ENCODE measurements around the gene ABHD13.
A peak's percentile ranks its signal among the peaks of the same experiment; 100 is the strongest.
"Not testable (repeated sequence)": the region's sequence is repeated elsewhere in the genome, so short reads cannot be mapped to it uniquely, and the experiment has no call there.

ABHD13 gene

GRCh38 chr13:108225440-108225839, 7.2 kb downstream of the ABHD13 start:
- DNase-seq: no peak

- no peak for DNase-seq
Observed at GRCh38 chr13:108226184-108226583, 8.0 kb downstream of the ABHD13 start.

DNA sequence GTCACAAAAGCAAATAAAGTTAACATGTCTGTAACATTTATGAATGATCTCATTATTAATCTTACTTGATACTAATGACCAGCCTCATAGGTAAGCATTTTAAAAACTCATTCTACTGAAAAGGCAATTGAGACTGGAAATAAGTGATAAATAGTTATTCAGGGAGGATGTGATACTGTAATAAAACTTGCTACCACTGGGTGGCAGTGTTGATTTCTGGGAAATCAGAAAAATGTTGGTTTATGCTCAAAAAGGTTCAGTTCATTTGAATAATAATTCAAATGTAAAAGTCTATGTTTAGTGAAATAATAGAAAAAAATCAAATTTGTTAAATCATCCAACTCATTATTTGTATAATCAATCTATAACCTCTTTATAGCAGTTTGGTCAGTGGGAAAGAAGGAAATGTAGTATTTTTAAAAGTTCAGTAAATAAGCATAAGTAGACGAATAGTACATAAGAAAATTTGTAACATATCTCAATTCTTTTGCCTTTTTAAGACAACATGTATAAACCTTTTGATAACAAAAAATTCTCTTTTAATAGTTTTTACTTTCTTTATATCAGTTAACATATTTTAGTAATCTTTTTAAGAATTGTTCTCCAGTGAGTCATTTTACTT, 9.6 kb downstream of the ABHD13 start:
- DNase-seq: no peak

DNA sequence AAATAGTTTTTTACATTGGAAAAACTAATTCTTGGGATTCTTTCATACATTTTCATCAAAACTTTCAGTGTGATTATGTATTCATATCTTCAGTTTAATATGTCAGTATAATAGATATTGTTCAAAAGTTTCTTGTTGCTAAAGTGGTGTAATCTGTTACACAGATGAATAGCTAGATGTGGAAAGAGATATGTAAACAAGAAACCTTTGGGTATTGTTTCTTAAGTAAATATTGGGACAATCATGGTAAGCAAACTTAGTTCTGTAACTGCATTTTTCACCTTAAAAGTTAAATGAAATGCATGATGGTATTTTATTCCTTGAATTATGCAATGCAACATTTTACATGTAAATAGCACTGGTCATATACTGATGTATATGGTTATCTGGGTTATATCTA, 12.2 kb downstream of the ABHD13 start:
- no peak for DNase-seq

DNA sequence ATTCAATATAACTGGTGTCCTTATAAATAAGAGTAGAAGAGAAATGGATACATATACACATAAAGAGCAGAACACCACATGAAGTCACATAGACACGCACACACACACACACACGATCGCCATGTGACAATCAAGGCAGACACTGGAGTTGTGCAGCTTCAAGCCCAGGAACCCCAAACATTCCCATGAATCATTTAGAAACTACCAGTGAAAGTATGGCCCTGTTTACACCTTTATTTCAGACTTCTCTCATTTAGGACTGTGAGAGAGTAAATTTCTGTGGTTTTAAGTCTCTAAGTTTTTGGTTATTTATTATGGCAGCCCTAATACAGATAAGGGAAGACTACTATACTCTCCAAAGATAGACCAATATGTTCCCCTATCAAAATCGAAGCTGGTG, 31.0 kb downstream of the ABHD13 start:
- DNase-seq: no peak

DNA sequence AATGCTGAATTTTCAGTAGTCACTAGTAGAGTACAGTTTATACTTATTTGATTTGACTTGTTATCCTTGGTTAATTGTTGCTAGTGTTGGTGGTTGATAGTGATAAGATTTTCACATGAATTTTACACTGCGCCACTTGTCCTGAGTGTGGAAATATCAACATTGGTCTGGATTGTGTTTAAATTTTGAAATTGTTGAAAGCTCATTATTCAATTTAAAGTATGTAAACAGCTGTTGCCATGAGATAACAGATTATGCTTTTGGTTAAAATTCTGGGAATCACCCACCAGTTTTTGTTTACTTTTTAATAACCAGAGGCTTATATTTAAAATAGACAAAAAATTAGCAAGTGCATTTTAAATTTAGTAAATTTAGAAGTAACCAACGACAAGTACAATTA, 39.1 kb downstream of the ABHD13 start:
- no peak for DNase-seq

DNA sequence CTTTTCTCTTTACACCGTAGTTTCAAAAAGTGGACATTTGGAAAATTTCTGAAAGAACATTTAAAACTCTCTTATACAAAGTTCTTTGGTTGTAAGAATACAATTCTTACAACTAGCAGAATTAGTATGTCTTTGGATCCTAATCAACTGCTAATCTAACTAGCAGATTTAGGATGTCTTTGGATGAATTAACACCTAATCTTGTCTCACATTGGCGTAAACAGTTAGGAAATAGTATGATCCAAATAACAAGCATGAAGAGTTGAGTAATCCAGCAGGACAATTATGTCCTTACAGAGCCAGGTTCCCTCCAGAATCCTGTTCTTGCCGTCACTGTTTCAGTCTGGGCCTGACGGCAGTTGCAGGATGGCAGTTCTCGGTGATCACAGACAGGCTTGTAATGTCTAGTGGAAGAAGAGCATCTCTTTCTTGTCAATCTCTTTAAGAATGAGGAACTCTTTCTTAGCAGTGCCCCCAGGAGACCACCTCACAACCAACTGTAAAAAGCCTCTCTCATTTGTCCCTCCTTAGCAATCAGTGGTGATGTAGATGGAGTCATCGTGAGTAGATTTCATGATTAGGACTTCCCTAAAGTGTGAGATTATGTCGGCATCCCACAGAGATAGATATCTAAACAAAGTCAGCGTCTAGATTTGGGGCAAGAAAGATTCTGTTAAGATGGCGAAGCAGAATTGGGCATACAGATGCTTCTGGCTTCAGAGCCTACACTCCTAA, 45.6 kb downstream of the ABHD13 start:
- no peak for DNase-seq

- DNase-seq: no peak
Observed at GRCh38 chr13:108266321-108266990, 48.3 kb downstream of the ABHD13 start.

GRCh38 chr13:108267347-108267746, 49.2 kb downstream of the ABHD13 start:
- DNase-seq: no peak

DNA sequence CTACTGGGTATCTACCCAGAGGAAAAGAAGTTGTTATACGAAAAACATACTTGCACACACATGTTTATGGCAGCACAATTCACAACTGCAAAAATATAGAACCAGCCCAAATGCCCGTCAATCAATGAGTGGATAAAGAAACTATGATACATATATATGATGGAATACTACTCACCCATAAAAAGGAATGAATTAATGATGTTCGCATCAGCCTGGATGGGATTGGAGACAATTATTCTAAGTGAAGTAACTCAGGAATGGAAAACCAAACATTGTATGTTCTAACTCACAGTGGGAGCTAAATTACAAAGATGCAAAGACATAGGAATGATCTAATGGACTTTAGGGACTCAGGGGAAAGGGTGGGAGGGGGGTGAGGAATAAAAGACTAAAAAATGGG, 49.7 kb downstream of the ABHD13 start:
- not testable (repeated sequence) for DNase-seq

DNA sequence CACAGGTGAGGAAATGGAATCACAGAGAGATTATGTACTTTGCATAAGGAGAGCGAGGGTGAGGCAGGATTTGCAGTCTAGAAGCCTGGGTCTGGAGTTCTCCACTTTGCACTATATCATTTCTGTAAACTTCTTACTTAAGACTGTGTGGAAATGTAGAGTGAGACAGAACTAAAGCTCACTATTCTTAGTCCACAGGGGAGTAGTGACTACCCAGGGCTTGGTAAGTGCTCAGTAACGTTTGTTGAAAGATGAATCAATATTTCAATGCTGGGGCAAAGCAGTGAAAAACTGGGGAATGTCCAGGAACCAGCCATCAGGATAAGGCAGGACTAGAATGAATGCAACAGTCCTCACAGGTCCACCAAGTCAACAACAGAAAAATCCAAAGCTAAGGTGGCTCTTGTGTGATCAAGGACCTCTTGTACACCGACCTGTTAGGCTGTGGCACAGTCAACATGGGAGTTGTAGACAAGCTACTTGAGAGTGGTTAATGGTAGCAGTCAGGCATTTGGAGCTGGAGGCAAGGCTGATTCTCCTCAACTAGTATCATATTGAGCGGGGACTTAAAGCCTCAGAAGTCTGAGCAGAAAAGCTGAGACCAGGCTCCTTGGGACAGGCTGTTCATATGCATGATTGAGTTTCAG, 50.4 kb downstream of the ABHD13 start:
- no peak for DNase-seq

DNA sequence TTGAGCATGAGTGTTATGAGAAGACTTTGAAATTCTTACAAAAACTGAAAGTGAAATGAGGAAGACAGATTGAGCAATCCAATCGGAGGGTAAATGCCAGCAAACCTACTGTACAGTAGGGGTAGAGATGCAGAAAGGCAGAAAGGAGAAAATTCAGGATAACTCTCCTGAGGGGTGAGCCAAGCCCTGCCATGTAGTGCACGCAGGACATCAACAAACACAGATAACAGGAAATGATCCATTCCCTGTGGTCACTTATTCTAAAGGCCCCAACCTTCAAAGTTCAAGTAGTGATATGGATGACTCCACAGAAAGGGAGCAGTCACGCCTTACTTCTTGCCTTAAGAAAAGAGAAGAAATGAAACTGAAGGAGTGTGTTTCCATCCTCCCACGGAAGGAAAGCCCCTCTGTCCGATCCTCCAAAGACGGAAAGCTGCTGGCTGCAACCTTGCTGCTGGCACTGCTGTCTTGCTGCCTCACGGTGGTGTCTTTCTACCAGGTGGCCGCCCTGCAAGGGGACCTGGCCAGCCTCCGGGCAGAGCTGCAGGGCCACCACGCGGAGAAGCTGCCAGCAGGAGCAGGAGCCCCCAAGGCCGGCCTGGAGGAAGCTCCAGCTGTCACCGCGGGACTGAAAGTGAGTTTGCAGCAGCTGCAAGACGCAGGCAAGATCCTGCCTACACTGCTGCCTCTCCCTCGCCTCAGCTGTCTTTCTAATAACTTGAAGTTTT, 51.6 kb downstream of the ABHD13 start, which contains the start of gene TNFSF13B:
TNFSF13B (plus strand) TSS at position 118 of the 728 bp plus-strand sequence; CDS start at position 296, 178 bp downstream.
- DNase-seq: peak; percentile 26

DNA sequence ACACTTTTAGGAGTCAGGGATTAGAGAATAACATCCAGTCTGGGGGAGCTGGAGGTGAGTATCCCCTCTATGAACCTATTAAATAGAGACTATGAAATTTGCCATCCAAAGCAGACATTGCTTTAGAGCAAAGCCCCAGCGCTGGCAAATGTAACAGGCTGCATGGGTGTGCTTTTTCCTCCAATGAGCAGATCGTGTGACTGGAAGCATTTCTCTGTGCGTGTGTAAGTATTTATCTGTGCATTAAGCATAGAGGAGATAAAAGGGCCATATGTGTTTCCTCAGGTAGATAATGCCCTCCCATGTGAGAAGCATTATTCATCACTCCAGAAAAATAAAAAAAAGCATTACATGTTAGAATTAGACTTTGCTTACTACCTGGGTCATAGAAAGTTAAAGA, 52.2 kb downstream of the ABHD13 start:
- DNase-seq: no peak

- DNase-seq: no peak
Observed at GRCh38 chr13:108272333-108272732, 54.1 kb downstream of the ABHD13 start.

DNA sequence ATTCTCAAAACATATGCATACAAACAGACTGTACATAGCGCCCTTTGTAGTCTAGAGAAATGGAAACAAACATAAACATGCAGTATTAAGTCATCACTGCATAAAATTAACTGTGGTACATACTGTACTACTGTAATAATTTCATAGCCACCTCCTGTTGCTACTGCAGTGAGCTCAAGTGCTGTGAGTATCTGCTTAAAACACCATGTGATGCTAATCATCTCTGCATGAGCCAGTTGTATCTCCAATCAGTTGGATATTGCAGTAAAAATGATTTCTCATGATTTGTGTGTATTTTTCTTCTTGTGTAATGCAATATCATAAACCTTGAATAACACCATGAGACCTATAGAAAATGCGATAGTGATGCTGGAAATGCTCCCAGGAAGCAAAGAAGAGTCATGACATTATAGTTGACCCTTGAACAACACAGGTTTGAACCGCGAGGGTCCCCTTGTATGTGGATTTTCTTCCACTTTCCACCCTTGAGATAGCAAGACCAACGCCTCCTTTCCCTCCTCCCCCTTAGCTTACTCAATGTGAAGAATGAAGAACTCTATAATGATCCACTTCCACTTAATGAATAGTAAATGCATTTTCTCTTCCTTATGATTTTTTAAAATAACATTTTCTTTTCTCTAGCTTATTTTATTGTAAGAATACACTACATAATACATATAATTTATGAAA, 55.4 kb downstream of the ABHD13 start:
- no peak for DNase-seq

- no peak for DNase-seq
Observed at GRCh38 chr13:108274718-108275117, 56.5 kb downstream of the ABHD13 start.

DNA sequence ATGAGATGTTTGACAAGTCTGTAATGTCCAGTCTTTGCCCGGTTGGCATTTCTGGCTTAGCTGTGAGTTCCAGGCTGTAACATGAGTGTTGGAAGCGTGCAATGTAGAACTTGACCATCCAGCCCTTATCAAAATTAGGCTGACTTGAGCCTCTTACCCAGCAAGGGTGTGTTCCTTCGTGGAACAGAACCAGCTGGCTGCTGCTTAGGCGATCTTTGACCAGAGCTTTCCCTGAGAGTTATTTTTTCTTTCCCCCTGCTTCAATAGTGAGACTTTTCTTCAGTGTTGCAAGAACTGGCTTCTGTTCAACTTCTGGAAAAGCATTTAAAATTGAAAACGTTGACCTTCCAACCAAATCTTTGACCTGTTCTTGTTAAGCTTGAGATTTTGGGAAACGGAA, 57.9 kb downstream of the ABHD13 start:
- DNase-seq: no peak

GRCh38 chr13:108278466-108278865, 60.3 kb downstream of the ABHD13 start:
- DNase-seq: no peak

- DNase-seq: no peak
Observed at GRCh38 chr13:108281901-108282300, 63.7 kb downstream of the ABHD13 start.

DNA sequence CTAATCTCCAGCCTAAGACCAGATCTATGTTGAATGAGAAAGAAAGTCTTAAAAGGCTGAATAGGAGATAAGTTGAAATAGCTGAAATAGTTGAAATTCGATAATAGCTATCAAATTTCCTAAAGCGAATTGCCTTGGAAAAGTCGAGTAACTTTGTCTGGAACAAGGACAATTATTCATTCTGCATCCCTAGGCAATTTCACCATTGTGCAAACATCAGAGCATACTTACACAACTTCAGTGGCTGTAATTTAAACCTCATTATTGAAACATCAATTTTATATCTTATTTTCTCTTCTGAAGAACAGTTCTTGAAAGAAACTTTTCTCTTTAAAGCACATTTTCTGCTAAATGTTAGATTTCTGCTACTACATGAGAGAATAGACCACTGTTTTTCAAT, 64.9 kb downstream of the ABHD13 start:
- DNase-seq: no peak

All from activated CD4-positive, alpha-beta T cell treated with anti-CD3 and anti-CD28 coated beads, Interleukin-2, amount 50 U/mL, for 1 hour (primary cell).